GM19467 (cell line): ENCODE measurements around the gene S100A13.
"Not testable (repeated sequence)": the region's sequence is repeated elsewhere in the genome, so short reads cannot be mapped to it uniquely, and the experiment has no call there.

ENCODE experiments used
- ATAC-seq: cut with Tn5 transposase; IDR thresholded peaks from one replicate; pipeline ENCODE4 v1.9.1; 2021; ENCODE audit warnings: mild to moderate bottlenecking, moderate library complexity; ENCODE audit not compliant: unreplicated experiment

S100A13 gene

GRCh38 chr1:153608089-153608682 lies 19.1 kb downstream of the S100A13 start:
- ATAC-seq, result no peak

GRCh38 chr1:153607381-153607780 lies 19.9 kb downstream of the S100A13 start:
- ATAC-seq, result no peak

- no peak for ATAC-seq
These were observed 21.1 kb downstream of the S100A13 start for GRCh38 chr1:153606194-153606593.

GRCh38 chr1:153602749-153603148 lies 24.6 kb downstream of the S100A13 start:
- no peak for ATAC-seq

GRCh38 chr1:153599847-153600246 lies 27.5 kb downstream of the S100A13 start:
- ATAC-seq, result no peak

- peak; percentile 98 for ATAC-seq
These were observed 28.8 kb downstream of the S100A13 start for GRCh38 chr1:153598309-153599172.

- ATAC-seq, result no peak
These were observed 30.1 kb downstream of the S100A13 start for GRCh38 chr1:153597206-153597605.

- no peak for ATAC-seq
These were observed 34.6 kb downstream of the S100A13 start for GRCh38 chr1:153592748-153593147.

- no peak for ATAC-seq
These were observed 38.8 kb downstream of the S100A13 start for GRCh38 chr1:153588482-153588881.

GRCh38 chr1:153588033-153588432 lies 39.3 kb downstream of the S100A13 start:
- ATAC-seq, result not testable (repeated sequence)

- ATAC-seq, result no peak
These were observed 40.0 kb downstream of the S100A13 start for GRCh38 chr1:153587314-153587713.

- no peak for ATAC-seq
These were observed 41.0 kb downstream of the S100A13 start for GRCh38 chr1:153586347-153586746.

- ATAC-seq, result no peak
These were observed 42.3 kb downstream of the S100A13 start for GRCh38 chr1:153585006-153585405.

GRCh38 chr1:153583976-153584375 lies 43.3 kb downstream of the S100A13 start:
- no peak for ATAC-seq

GRCh38 chr1:153583514-153583913 lies 43.8 kb downstream of the S100A13 start:
- ATAC-seq, result not testable (repeated sequence)

GRCh38 chr1:153582836-153583235 lies 44.5 kb downstream of the S100A13 start:
- ATAC-seq, result not testable (repeated sequence)

GRCh38 chr1:153578936-153579335 lies 48.4 kb downstream of the S100A13 start:
- no peak for ATAC-seq

GRCh38 chr1:153578490-153578889 lies 48.8 kb downstream of the S100A13 start:
- no peak for ATAC-seq

- no peak for ATAC-seq
These were observed 49.7 kb downstream of the S100A13 start for GRCh38 chr1:153577624-153578051.

GRCh38 chr1:153577138-153577537 lies 50.2 kb downstream of the S100A13 start:
- no peak for ATAC-seq

GRCh38 chr1:153575497-153575896 lies 51.8 kb downstream of the S100A13 start:
- not testable (repeated sequence) for ATAC-seq

- ATAC-seq, result not testable (repeated sequence)
These were observed 52.2 kb downstream of the S100A13 start for GRCh38 chr1:153575081-153575491.
